WTC11 (cell line): ENCODE data around the gene SEMA5B. TPM values are rescaled to one million over a fixed set of nuclear protein-coding genes. Genes with fewer than 3 reads are reported as not detected.

Experiments
- ATAC-seq: fragments of 200-7000 bp; cut with Tn5 transposase; 2 replicates; pipeline ENCODE4 v1.10.0; 2021; ENCODE audit warnings: mild to moderate bottlenecking, moderate library complexity
- CTCF ChIA-PET: fragments of 300-600 bp; sonication (Branson Sonifier 250); formaldehyde crosslinking; loops from one replicate; lab custom pipeline; 2021; ENCODE audit warnings: antibody characterized with exemption; lab: Charles Lee
- POLR2A ChIA-PET: fragments of 350-600 bp; sonication (Branson Sonifier 250); formaldehyde crosslinking; loops from one replicate; lab custom pipeline; 2021; ENCODE audit warnings: antibody characterized with exemption; lab: Charles Lee
- DNase-seq: peaks from one replicate; pipeline ENCODE4 v3.0.0; 2021; ENCODE audit warnings: low spot score
- H3K27ac Mint-ChIP-seq: 2 replicates; pipeline ENCODE4 v1.8.0; 2021; ENCODE audit warnings: mixed read lengths
- H3K27me3 Mint-ChIP-seq: 2 replicates; pipeline ENCODE4 v1.8.0; 2021; ENCODE audit warnings: low read depth, mild to moderate bottlenecking, moderate library complexity, mixed read lengths
- H3K36me3 Mint-ChIP-seq: 2 replicates; pipeline ENCODE4 v1.8.0; 2021; ENCODE audit warnings: mixed read lengths
- H3K4me1 Mint-ChIP-seq: 2 replicates; pipeline ENCODE4 v1.8.0; 2022; ENCODE audit warnings: mixed read lengths
- H3K4me3 Mint-ChIP-seq: 2 replicates; pipeline ENCODE4 v1.8.0; 2021; ENCODE audit warnings: mild to moderate bottlenecking, moderate library complexity, mixed read lengths
- H3K9me3 Mint-ChIP-seq: 2 replicates; pipeline ENCODE4 v1.8.0; 2021; ENCODE audit warnings: mixed read lengths
- ATF1 ChIP-seq: sonication (generic); formaldehyde crosslinking; IDR thresholded peaks from 2 replicates; pipeline ENCODE4 v1.8.1; 2023; ENCODE audit warnings: mild to moderate bottlenecking, moderate library complexity, missing genetic modification reagents
- CBFB ChIP-seq: sonication (generic); formaldehyde crosslinking; IDR thresholded peaks from 2 replicates; pipeline ENCODE4 v1.8.1; 2022; ENCODE audit warnings: mild to moderate bottlenecking, low read depth, missing genetic modification reagents
- CREB1 ChIP-seq: sonication (generic); formaldehyde crosslinking; IDR thresholded peaks from 2 replicates; pipeline ENCODE4 v1.8.0; 2023; ENCODE audit warnings: mild to moderate bottlenecking, missing genetic modification reagents
- ELF4 ChIP-seq: sonication (generic); formaldehyde crosslinking; IDR thresholded peaks from 2 replicates; pipeline ENCODE4 v1.8.1; 2022; ENCODE audit warnings: low read depth, mild to moderate bottlenecking, moderate library complexity, missing genetic modification reagents
- GABPB1 ChIP-seq: sonication (generic); formaldehyde crosslinking; IDR thresholded peaks from 2 replicates; pipeline ENCODE4 v1.8.1; 2023; ENCODE audit warnings: mild to moderate bottlenecking, missing genetic modification reagents
- GRHL2 ChIP-seq: fragments of 250-450 bp; sonication (Bioruptor Pico); IDR thresholded peaks from 2 replicates; pipeline ENCODE4 v1.8.0; 2022; ENCODE audit warnings: mild to moderate bottlenecking, moderate library complexity; ENCODE audit not compliant: insufficient replicate concordance, severe bottlenecking
- HMGA2 ChIP-seq: fragments of 250-450 bp; sonication (Bioruptor Pico); IDR thresholded peaks from 2 replicates; pipeline ENCODE4 v1.4.0; 2021; ENCODE audit warnings: mild to moderate bottlenecking, moderate library complexity
- JAZF1 ChIP-seq: fragments of 250-450 bp; sonication (Bioruptor Pico); IDR thresholded peaks from 2 replicates; pipeline ENCODE4 v1.9.0; 2021; ENCODE audit warnings: moderate library complexity, mild to moderate bottlenecking, inconsistent platforms
- NFE2L1 ChIP-seq: sonication (generic); formaldehyde crosslinking; IDR thresholded peaks from 2 replicates; pipeline ENCODE4 v1.8.1; 2023; ENCODE audit warnings: missing genetic modification reagents
- NFYB ChIP-seq: sonication (generic); formaldehyde crosslinking; conservative IDR thresholded peaks from 2 replicates; pipeline ENCODE4 v1.8.0; 2022; ENCODE audit warnings: low read depth, missing genetic modification reagents
- PRRX2 ChIP-seq: fragments of 250-450 bp; sonication (Bioruptor Pico); IDR thresholded peaks from 2 replicates; pipeline ENCODE4 v1.8.0; 2021; ENCODE audit warnings: mild to moderate bottlenecking
- RORB ChIP-seq: fragments of 250-450 bp; sonication (Bioruptor Pico); IDR thresholded peaks from 2 replicates; pipeline ENCODE4 v1.9.0; 2021; ENCODE audit warnings: mild to moderate bottlenecking
- TEAD4 ChIP-seq: sonication (generic); formaldehyde crosslinking; IDR thresholded peaks from 2 replicates; pipeline ENCODE4 v1.8.0; 2022; ENCODE audit warnings: mild to moderate bottlenecking, missing genetic modification reagents
- ZNF232 ChIP-seq: sonication (generic); formaldehyde crosslinking; IDR thresholded peaks from 2 replicates; pipeline ENCODE4 v1.8.0; 2022; ENCODE audit warnings: mild to moderate bottlenecking, missing genetic modification reagents
- ZNF396 ChIP-seq: fragments of 250-450 bp; sonication (Bioruptor Pico); IDR thresholded peaks from 2 replicates; pipeline ENCODE4 v1.8.0; 2021; ENCODE audit warnings: mild to moderate bottlenecking, moderate library complexity, borderline replicate concordance
- total RNA-seq: library from RNA; stranded (reverse); gene quantifications from 3 replicates; pipeline ENCODE4 v1.2.3, GENCODE V29; 2021
- TF ChIP-seq, protein P1 (sequence below): sonication (generic); formaldehyde crosslinking; IDR thresholded peaks from 2 replicates; pipeline ENCODE4 v1.8.1; 2023; ENCODE audit warnings: mild to moderate bottlenecking, missing genetic modification reagents, moderate library complexity
- TF ChIP-seq, protein P2 (sequence below): sonication (generic); formaldehyde crosslinking; IDR thresholded peaks from 2 replicates; pipeline ENCODE4 v1.8.1; 2022; ENCODE audit warnings: low read depth, missing genetic modification reagents, borderline replicate concordance
- TF ChIP-seq, protein P3 (sequence below): fragments of 250-450 bp; sonication (Bioruptor Pico); IDR thresholded peaks from 2 replicates; pipeline ENCODE4 v1.9.0; 2021; ENCODE audit warnings: mild to moderate bottlenecking
- TF ChIP-seq, protein P4 (sequence below): sonication (generic); formaldehyde crosslinking; IDR thresholded peaks from 2 replicates; pipeline ENCODE4 v1.8.0; 2022; ENCODE audit warnings: missing genetic modification reagents
- TF ChIP-seq, protein P5 (sequence below): sonication (generic); formaldehyde crosslinking; IDR thresholded peaks from 2 replicates; pipeline ENCODE4 v1.8.0; 2023; ENCODE audit warnings: missing genetic modification reagents
- TF ChIP-seq, protein P6 (sequence below): fragments of 200-600 bp; IDR thresholded peaks from 2 replicates; pipeline ENCODE4 v1.8.0; 2022; ENCODE audit warnings: antibody characterized with exemption
- TF ChIP-seq, protein P7 (sequence below): sonication (generic); formaldehyde crosslinking; IDR thresholded peaks from 2 replicates; pipeline ENCODE4 v1.8.1; 2023; ENCODE audit warnings: mild to moderate bottlenecking, moderate library complexity, missing genetic modification reagents
- TF ChIP-seq, protein P8 (sequence below): sonication (generic); formaldehyde crosslinking; conservative IDR thresholded peaks from 2 replicates; pipeline ENCODE4 v1.8.1; 2022; ENCODE audit warnings: mild to moderate bottlenecking, missing genetic modification reagents
- TF ChIP-seq, protein P9 (sequence below): sonication (generic); formaldehyde crosslinking; IDR thresholded peaks from 2 replicates; pipeline ENCODE4 v1.8.1; 2023; ENCODE audit warnings: mild to moderate bottlenecking, missing genetic modification reagents, moderate library complexity

SEMA5B gene
- total RNA-seq, 1 experiment from 2014 or later = 20.7 TPM

DNA sequence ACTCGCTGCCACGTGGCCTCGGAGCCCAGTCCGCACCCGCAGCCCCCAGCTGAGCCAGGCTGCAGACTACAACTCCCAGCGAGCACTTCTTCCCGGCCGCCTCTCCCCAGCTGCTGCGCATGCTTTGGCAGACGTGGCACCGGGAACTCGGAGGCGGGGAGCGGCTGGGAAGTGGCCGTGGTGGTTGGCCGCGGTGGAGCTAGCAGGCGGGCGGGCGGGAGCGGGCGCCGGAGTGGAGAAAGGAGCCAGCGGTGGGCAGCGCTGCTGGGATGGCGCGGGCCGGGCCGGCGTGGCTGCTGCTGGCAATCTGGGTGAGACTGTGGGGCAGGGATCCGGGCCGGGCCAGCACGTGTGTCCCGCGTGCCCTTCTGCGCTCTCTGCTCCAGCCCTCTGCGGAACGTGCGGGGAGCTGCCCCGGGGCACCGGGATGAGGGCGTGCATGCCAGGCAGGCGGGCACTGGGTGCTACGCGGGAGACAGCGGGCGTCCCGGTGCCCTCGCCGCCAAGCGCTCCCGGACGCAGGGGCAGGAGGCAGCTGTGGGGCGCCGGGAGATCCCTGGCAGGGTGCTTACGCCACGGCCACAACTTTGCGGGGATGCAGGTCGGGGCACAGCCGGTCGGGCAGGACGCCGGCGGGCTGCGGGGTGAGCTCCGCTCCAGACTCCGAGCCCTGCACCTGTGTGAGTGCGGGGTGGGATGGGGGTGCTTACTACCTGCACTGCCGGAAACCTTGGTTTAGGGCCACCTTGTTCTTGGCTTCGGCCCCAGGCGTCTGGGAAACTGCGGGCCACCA, 39.5 kb upstream of the SEMA5B start, which contains the start of gene PDIA5:
Gene PDIA5, plus strand, starts transcription at position 130 of the 793 bp plus-strand sequence. Its CDS starts 140 bp downstream, at position 270.
- no peaks in the 10 kb centered on the region for H3K36me3 Mint-ChIP-seq
- ATAC-seq = peak; percentile 85
- peak within 1 kb of the TSS; percentile 88 for H3K4me3 Mint-ChIP-seq
- DNase-seq = peak; percentile 94
- peak within 1 kb of the TSS; percentile 61; the same call in 1 of the 2 replicates for H3K27ac Mint-ChIP-seq
- H3K4me1 Mint-ChIP-seq = peaks cover 40% of the 10 kb centered on the region
- H3K27me3 Mint-ChIP-seq = peaks cover 33% of the 10 kb centered on the region
- ChIA-PET POLR2A (interaction anchor here (1.3 to 1.9 kb wide), 3 partner anchors 9 to 248 kb away, joined by 4 to 5 read pairs (median 4); no protein-coding TSS in a partner anchor), CTCF (interaction anchor here (0.6 to 2.9 kb wide), 15 partner anchors 11 to 883 kb away, joined by 3 to 16 read pairs (median 5); partner anchors contain the start of genes ADCY5 and SEMA5B)
- peaks cover 5% of the 10 kb centered on the region; the same call in 1 of the 2 replicates for H3K9me3 Mint-ChIP-seq
- TF ChIP-seq, protein P1, sequence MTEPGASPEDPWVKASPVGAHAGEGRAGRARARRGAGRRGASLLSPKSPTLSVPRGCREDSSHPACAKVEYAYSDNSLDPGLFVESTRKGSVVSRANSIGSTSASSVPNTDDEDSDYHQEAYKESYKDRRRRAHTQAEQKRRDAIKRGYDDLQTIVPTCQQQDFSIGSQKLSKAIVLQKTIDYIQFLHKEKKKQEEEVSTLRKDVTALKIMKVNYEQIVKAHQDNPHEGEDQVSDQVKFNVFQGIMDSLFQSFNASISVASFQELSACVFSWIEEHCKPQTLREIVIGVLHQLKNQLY (CRISPR knock-in tag) = no peak; the same call in 1 of the 2 replicates
- TF ChIP-seq CBFB (peak; percentile 96), ZNF396 (no peak), JAZF1 (no peak), ZNF232 (CRISPR knock-in tag) (peak; percentile 80; the same call in 1 of the 2 replicates), HMGA2 (CRISPR knock-in tag) (no peak), ATF1 (CRISPR knock-in tag) (no peak), CREB1 (peak; percentile 40; the same call in 1 of the 2 replicates), NFYB (CRISPR knock-in tag) (no peak; the same call in 1 of the 2 replicates), RORB (CRISPR knock-in tag) (no peak), NFE2L1 (CRISPR knock-in tag) (peak; percentile 88; the same call in 1 of the 2 replicates), PRRX2 (CRISPR knock-in tag) (no peak), TEAD4 (CRISPR knock-in tag) (no peak), GABPB1 (no peak), ELF4 (CRISPR knock-in tag) (no peak), GRHL2 (CRISPR knock-in tag) (no peak)
- TF ChIP-seq, protein P2, sequence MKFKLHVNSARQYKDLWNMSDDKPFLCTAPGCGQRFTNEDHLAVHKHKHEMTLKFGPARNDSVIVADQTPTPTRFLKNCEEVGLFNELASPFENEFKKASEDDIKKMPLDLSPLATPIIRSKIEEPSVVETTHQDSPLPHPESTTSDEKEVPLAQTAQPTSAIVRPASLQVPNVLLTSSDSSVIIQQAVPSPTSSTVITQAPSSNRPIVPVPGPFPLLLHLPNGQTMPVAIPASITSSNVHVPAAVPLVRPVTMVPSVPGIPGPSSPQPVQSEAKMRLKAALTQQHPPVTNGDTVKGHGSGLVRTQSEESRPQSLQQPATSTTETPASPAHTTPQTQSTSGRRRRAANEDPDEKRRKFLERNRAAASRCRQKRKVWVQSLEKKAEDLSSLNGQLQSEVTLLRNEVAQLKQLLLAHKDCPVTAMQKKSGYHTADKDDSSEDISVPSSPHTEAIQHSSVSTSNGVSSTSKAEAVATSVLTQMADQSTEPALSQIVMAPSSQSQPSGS (CRISPR knock-in tag) = no peak
- TF ChIP-seq, protein P3, sequence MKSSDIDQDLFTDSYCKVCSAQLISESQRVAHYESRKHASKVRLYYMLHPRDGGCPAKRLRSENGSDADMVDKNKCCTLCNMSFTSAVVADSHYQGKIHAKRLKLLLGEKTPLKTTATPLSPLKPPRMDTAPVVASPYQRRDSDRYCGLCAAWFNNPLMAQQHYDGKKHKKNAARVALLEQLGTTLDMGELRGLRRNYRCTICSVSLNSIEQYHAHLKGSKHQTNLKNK (CRISPR knock-in tag) = no peak
- TF ChIP-seq, protein P4, sequence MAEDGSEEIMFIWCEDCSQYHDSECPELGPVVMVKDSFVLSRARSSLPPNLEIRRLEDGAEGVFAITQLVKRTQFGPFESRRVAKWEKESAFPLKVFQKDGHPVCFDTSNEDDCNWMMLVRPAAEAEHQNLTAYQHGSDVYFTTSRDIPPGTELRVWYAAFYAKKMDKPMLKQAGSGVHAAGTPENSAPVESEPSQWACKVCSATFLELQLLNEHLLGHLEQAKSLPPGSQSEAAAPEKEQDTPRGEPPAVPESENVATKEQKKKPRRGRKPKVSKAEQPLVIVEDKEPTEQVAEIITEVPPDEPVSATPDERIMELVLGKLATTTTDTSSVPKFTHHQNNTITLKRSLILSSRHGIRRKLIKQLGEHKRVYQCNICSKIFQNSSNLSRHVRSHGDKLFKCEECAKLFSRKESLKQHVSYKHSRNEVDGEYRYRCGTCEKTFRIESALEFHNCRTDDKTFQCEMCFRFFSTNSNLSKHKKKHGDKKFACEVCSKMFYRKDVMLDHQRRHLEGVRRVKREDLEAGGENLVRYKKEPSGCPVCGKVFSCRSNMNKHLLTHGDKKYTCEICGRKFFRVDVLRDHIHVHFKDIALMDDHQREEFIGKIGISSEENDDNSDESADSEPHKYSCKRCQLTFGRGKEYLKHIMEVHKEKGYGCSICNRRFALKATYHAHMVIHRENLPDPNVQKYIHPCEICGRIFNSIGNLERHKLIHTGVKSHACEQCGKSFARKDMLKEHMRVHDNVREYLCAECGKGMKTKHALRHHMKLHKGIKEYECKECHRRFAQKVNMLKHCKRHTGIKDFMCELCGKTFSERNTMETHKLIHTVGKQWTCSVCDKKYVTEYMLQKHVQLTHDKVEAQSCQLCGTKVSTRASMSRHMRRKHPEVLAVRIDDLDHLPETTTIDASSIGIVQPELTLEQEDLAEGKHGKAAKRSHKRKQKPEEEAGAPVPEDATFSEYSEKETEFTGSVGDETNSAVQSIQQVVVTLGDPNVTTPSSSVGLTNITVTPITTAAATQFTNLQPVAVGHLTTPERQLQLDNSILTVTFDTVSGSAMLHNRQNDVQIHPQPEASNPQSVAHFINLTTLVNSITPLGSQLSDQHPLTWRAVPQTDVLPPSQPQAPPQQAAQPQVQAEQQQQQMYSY (CRISPR knock-in tag) = 0 out of 2 replicates have a peak, but pooled peaks have one; percentile 21
- TF ChIP-seq, protein P5, sequence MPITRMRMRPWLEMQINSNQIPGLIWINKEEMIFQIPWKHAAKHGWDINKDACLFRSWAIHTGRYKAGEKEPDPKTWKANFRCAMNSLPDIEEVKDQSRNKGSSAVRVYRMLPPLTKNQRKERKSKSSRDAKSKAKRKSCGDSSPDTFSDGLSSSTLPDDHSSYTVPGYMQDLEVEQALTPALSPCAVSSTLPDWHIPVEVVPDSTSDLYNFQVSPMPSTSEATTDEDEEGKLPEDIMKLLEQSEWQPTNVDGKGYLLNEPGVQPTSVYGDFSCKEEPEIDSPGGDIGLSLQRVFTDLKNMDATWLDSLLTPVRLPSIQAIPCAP (CRISPR knock-in tag) = peak; percentile 15; the same call in 1 of the 2 replicates
- TF ChIP-seq, protein P6, sequence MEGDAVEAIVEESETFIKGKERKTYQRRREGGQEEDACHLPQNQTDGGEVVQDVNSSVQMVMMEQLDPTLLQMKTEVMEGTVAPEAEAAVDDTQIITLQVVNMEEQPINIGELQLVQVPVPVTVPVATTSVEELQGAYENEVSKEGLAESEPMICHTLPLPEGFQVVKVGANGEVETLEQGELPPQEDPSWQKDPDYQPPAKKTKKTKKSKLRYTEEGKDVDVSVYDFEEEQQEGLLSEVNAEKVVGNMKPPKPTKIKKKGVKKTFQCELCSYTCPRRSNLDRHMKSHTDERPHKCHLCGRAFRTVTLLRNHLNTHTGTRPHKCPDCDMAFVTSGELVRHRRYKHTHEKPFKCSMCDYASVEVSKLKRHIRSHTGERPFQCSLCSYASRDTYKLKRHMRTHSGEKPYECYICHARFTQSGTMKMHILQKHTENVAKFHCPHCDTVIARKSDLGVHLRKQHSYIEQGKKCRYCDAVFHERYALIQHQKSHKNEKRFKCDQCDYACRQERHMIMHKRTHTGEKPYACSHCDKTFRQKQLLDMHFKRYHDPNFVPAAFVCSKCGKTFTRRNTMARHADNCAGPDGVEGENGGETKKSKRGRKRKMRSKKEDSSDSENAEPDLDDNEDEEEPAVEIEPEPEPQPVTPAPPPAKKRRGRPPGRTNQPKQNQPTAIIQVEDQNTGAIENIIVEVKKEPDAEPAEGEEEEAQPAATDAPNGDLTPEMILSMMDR = no peak
- TF ChIP-seq, protein P7, sequence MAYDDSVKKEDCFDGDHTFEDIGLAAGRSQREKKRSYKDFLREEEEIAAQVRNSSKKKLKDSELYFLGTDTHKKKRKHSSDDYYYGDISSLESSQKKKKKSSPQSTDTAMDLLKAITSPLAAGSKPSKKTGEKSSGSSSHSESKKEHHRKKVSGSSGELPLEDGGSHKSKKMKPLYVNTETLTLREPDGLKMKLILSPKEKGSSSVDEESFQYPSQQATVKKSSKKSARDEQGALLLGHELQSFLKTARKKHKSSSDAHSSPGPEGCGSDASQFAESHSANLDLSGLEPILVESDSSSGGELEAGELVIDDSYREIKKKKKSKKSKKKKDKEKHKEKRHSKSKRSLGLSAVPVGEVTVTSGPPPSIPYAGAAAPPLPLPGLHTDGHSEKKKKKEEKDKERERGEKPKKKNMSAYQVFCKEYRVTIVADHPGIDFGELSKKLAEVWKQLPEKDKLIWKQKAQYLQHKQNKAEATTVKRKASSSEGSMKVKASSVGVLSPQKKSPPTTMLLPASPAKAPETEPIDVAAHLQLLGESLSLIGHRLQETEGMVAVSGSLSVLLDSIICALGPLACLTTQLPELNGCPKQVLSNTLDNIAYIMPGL (CRISPR knock-in tag) = peak; percentile 70; the same call in 1 of the 2 replicates
- TF ChIP-seq, protein P8, sequence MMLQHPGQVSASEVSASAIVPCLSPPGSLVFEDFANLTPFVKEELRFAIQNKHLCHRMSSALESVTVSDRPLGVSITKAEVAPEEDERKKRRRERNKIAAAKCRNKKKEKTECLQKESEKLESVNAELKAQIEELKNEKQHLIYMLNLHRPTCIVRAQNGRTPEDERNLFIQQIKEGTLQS = no peak
- TF ChIP-seq, protein P9, sequence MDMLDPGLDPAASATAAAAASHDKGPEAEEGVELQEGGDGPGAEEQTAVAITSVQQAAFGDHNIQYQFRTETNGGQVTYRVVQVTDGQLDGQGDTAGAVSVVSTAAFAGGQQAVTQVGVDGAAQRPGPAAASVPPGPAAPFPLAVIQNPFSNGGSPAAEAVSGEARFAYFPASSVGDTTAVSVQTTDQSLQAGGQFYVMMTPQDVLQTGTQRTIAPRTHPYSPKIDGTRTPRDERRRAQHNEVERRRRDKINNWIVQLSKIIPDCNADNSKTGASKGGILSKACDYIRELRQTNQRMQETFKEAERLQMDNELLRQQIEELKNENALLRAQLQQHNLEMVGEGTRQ (CRISPR knock-in tag) = peak; percentile 89
